ENCODE data around the gene OR3A3. TPM values are rescaled to one million over a fixed set of nuclear protein-coding genes. Genes with fewer than 3 reads are reported as not detected.

The OR3A3 gene
- total RNA-seq, 4 donors from 2014 or later = not detected

Small RNAs within 50 kb of the gene (small RNA-seq; reads per million reads assigned to genes)
- gene OR1AC1P = not detected

Other genes starting within 250 kb of the OR3A3 start
- not detected for gene OR1A2, start 213.9 kb upstream of the OR3A3 start, total RNA-seq
- gene OR1A1, start 203.7 kb upstream of the OR3A3 start, total RNA-seq = not detected
- under 1 TPM in 1 of 4 donors, not detected in 3; 0.35 TPM for gene OR3A1, start 113.0 kb upstream of the OR3A3 start, total RNA-seq
- not detected for gene OR3A2, start 25.1 kb upstream of the OR3A3 start, total RNA-seq
- not detected for gene OR1E1, start 13.0 kb upstream of the OR3A3 start, total RNA-seq
- gene OR1E2, start 22.5 kb downstream of the OR3A3 start, total RNA-seq = 1 to 10 TPM in 1 of 4 donors, not detected in 3; 4.6 TPM
- gene SPATA22, start 60.4 kb downstream of the OR3A3 start, total RNA-seq = under 1 TPM in 1 of 4 donors, not detected in 3; 0.62 TPM
- gene ASPA, start 64.6 kb downstream of the OR3A3 start, total RNA-seq = 10 to 100 TPM in 2 of 4 donors, 1 to 10 TPM in 2; 1.3 to 19.4 (median 12.1) TPM
- gene TRPV3, start 146.4 kb downstream of the OR3A3 start, total RNA-seq = 1 to 10 TPM in 1 of 4 donors, under 1 TPM in 1, not detected in 2; 0.88 to 1.5 TPM
- 10 to 100 TPM in 1 of 4 donors, 1 to 10 TPM in 3; 4.7 to 12.1 (median 8.5) TPM for gene TRPV1, start 198.0 kb downstream of the OR3A3 start, total RNA-seq
- 10 to 100 TPM in 2 of 4 donors, 1 to 10 TPM in 1, under 1 TPM in 1; 0.26 to 24.4 (median 8.3) TPM for gene SHPK, start 224.9 kb downstream of the OR3A3 start, total RNA-seq
- 10 to 100 TPM; 10.8 to 17.8 (median 13.8) TPM for gene CTNS, start 225.4 kb downstream of the OR3A3 start, total RNA-seq

All from uterus (tissue), 4 donors.